ENCODE results near the gene IDH2.
"Not testable (repeated sequence)": the region's sequence is repeated elsewhere in the genome, so short reads cannot be mapped to it uniquely, and the experiment has no call there.

The IDH2 gene

GRCh38 chr15:90113166-90113565 is 10.9 kb upstream of the IDH2 start:
- H3K4me3 ChIP-seq (ENCODE audit: low read depth, low read length) = no peak overlapping the region
- TF ChIP-seq CTCF (IDR thresholded peaks at IDR 0.05; ENCODE audit: borderline replicate concordance, insufficient read depth, low read depth, low read length) = no peak

- not testable (repeated sequence) for H3K4me3 ChIP-seq (ENCODE audit: low read depth, low read length)
These were observed 7.0 kb upstream of the IDH2 start for GRCh38 chr15:90109163-90109751.

- not testable (repeated sequence) for H3K4me3 ChIP-seq (ENCODE audit: low read depth, low read length)
These were observed 5.8 kb upstream of the IDH2 start for GRCh38 chr15:90108038-90108437.

GRCh38 chr15:90106522-90107117 is 4.4 kb upstream of the IDH2 start:
- no peak overlapping the region for H3K4me3 ChIP-seq (ENCODE audit: low read depth, low read length)
- no peak for TF ChIP-seq CTCF (IDR thresholded peaks at IDR 0.05; ENCODE audit: borderline replicate concordance, insufficient read depth, low read depth, low read length)

GRCh38 chr15:90105521-90105920 is 3.3 kb upstream of the IDH2 start:
- TF ChIP-seq CTCF (IDR thresholded peaks at IDR 0.05; ENCODE audit: borderline replicate concordance, insufficient read depth, low read depth, low read length) = no peak
- H3K4me3 ChIP-seq (ENCODE audit: low read depth, low read length) = no peak overlapping the region

- H3K4me3 ChIP-seq (ENCODE audit: low read depth, low read length) = no peak overlapping the region
- TF ChIP-seq CTCF (IDR thresholded peaks at IDR 0.05; ENCODE audit: borderline replicate concordance, insufficient read depth, low read depth, low read length) = no peak
These were observed 2.3 kb upstream of the IDH2 start for GRCh38 chr15:90104551-90104950.

GRCh38 chr15:90103701-90104329 is 1.5 kb upstream of the IDH2 start:
- TF ChIP-seq CTCF (IDR thresholded peaks at IDR 0.05; ENCODE audit: borderline replicate concordance, insufficient read depth, low read depth, low read length) = no peak
- no peak overlapping the region for H3K4me3 ChIP-seq (ENCODE audit: low read depth, low read length)

GRCh38 chr15:90101130-90101968 is 919 bp downstream of the IDH2 start:
- TF ChIP-seq CTCF (IDR thresholded peaks at IDR 0.05; ENCODE audit: borderline replicate concordance, insufficient read depth, low read depth, low read length) = no peak
- peak overlapping the region; percentile 93 for H3K4me3 ChIP-seq (ENCODE audit: low read depth, low read length)
